ENCODE data around the gene PDGFB. TPM values are rescaled to one million over a fixed set of nuclear protein-coding genes. Genes with fewer than 3 reads are reported as not detected.
A peak's percentile ranks its signal among the peaks of the same experiment; 100 is the strongest.

Gene PDGFB
- total RNA-seq, 1 experiment from 2014 or later = 78.0 TPM

- H3K27ac ChIP-seq (ENCODE audit: low read length) = peak overlapping the region; percentile 8; the same call in 1 of the 2 replicates
- TF ChIP-seq REST (IDR thresholded peaks at IDR 0.05; ENCODE audit: insufficient read depth in 1 of 2, low read depth in 2 of 2, low read length in 1 of 2) = no peak
- no peak for TF ChIP-seq CTCF (IDR thresholded peaks at IDR 0.05)
- no peak for TF ChIP-seq SIN3A (IDR thresholded peaks at IDR 0.05; ENCODE audit: borderline replicate concordance, insufficient read depth, low read depth, low read length)
- no peak for TF ChIP-seq POLR2AphosphoS5 (IDR thresholded peaks at IDR 0.05; ENCODE audit: low read depth, low read length)
- no peak for TF ChIP-seq TCF7L2 (IDR thresholded peaks at IDR 0.05; ENCODE audit: low read depth, low read length)
- in situ Hi-C loops (cut with HindIII; ENCODE audit: low pct_unique_long_range_greater_than_20kb, low sequenced_read_pairs) (no loop called here), intact Hi-C loops (cut with micrococcal nuclease; ENCODE audit: unreplicated experiment) (no loop called here)
- ChIA-PET CTCF (no interaction called here), POLR2A (no interaction called here)
- peaks cover 67% of the 10 kb centered on the region for H3K4me1 ChIP-seq (ENCODE audit: control insufficient read depth, insufficient read depth, low read length)
- BruUV-seq (replicated peaks) = no TSS peak
- no peak overlapping the region for H3K4me3 ChIP-seq (ENCODE audit: low read depth in 2 of 2, low read length in 2 of 2)
- H3K27me3 ChIP-seq (ENCODE audit: control insufficient read depth, insufficient read depth, low read length) = no peaks in the 10 kb centered on the region
- no peak for ATAC-seq
- DNase-seq (ENCODE audit: low read depth, low spot score) = no peak
- H3K9me3 ChIP-seq (ENCODE audit: control insufficient read depth, insufficient read depth, low read depth, low read length) = no peaks in the 10 kb centered on the region
- no peaks in the 10 kb centered on the region for H3K36me3 ChIP-seq (ENCODE audit: control insufficient read depth, insufficient read depth, low read length)
Observed at GRCh38 chr22:39288135-39288898, 43.5 kb upstream of the PDGFB start.

- ATAC-seq (no peak), DNase-seq (ENCODE audit: low read depth, low spot score) (no peak)
- intact Hi-C loops (cut with micrococcal nuclease; ENCODE audit: unreplicated experiment) = no loop called here
- Histone ChIP-seq H3K9me3 (ENCODE audit: control insufficient read depth, insufficient read depth, low read depth, low read length) (no peaks in the 10 kb centered on the region), H3K4me1 (ENCODE audit: control insufficient read depth, insufficient read depth, low read length) (peaks cover 68% of the 10 kb centered on the region), H3K4me3 (ENCODE audit: low read depth in 2 of 2, low read length in 2 of 2) (no peak overlapping the region), H3K27me3 (ENCODE audit: control insufficient read depth, insufficient read depth, low read length) (no peaks in the 10 kb centered on the region), H3K27ac (ENCODE audit: low read length) (peak overlapping the region; percentile 36), H3K36me3 (ENCODE audit: control insufficient read depth, insufficient read depth, low read length) (no peaks in the 10 kb centered on the region)
- TF ChIP-seq TCF7L2 (IDR thresholded peaks at IDR 0.05; ENCODE audit: low read depth, low read length) (no peak), REST (IDR thresholded peaks at IDR 0.05; ENCODE audit: insufficient read depth in 1 of 2, low read depth in 2 of 2, low read length in 1 of 2) (no peak), CTCF (IDR thresholded peaks at IDR 0.05) (no peak), SIN3A (IDR thresholded peaks at IDR 0.05; ENCODE audit: borderline replicate concordance, insufficient read depth, low read depth, low read length) (no peak), POLR2AphosphoS5 (IDR thresholded peaks at IDR 0.05; ENCODE audit: low read depth, low read length) (no peak)
- BruUV-seq (replicated peaks) = no TSS peak
- ChIA-PET CTCF (interaction anchor here (0.7 kb wide), 1 partner anchor 10 kb away, joined by 3 read pairs; no protein-coding TSS in a partner anchor), POLR2A (no interaction called here)
- in situ Hi-C loops (cut with HindIII; ENCODE audit: low pct_unique_long_range_greater_than_20kb, low sequenced_read_pairs) = no loop called here
Observed at GRCh38 chr22:39287076-39287725, 42.4 kb upstream of the PDGFB start.
